ENCODE data around the gene C5. TPM values are rescaled to one million over a fixed set of nuclear protein-coding genes. Genes with fewer than 3 reads are reported as not detected.

Gene C5
- total RNA-seq, 1 experiment from 2014 or later = 0.66 TPM

GRCh38 chr9:120934281-120934680 lies 115.8 kb downstream of the C5 start:
- Histone ChIP-seq H3K36me3 (ENCODE audit: control insufficient read depth in 1 of 2, insufficient read depth in 2 of 2, low read length in 2 of 2) (no peaks in the 10 kb centered on the region), H3K9me3 (ENCODE audit: control insufficient read depth in 1 of 2, insufficient read depth in 1 of 2, low read depth in 1 of 2, low read length in 2 of 2) (no peaks in the 10 kb centered on the region), H3K4me2 (ENCODE audit: low read length) (no peak overlapping the region), H3K9ac (ENCODE audit: low read length) (no peak overlapping the region), H4K20me1 (ENCODE audit: insufficient read depth) (no peaks in the 10 kb centered on the region), H3K4me3 (replicated peaks in 1 of 2; ENCODE audit: low read depth in 1 of 2, low read length in 2 of 2) (no peak overlapping the region), H3K9me2 (ENCODE audit: insufficient read depth) (no peaks in the 10 kb centered on the region), H3K79me2 (ENCODE audit: insufficient read depth, low read length) (no peaks in the 10 kb centered on the region), H3K27ac (ENCODE audit: low read depth, low read length) (no peak overlapping the region), H3K4me1 (ENCODE audit: control insufficient read depth in 1 of 2, insufficient read depth in 2 of 2, low read length in 2 of 2) (peaks cover 18 to 29% of the 10 kb centered on the region in 2 experiments), H2AFZ (ENCODE audit: low read depth, low read length, poor library complexity, severe bottlenecking) (no peak overlapping the region), H3K27me3 (ENCODE audit: insufficient read depth, low read length) (no peaks in the 10 kb centered on the region)
- BruUV-seq (replicated peaks) = no TSS peak
- ATAC-seq = no peak
- no peak for DNase-seq (ENCODE audit: low read depth, low spot score)
- ChIA-PET RAD21 (ENCODE audit: low non-redundant PET in 1 of 2, low total read pairs in 2 of 2, uncharacterized antibody in 2 of 2, unreplicated experiment in 2 of 2) (interaction anchor here in 1 of 2 experiments (0.7 kb wide), 1 partner anchor 36 kb away, joined by 3 read pairs; no protein-coding TSS in a partner anchor), POLR2A (no interaction called here), CTCF (interaction anchor here (1.0 kb wide), 1 partner anchor 47 kb away, joined by 3 read pairs; no protein-coding TSS in a partner anchor)
- intact Hi-C loops (cut with micrococcal nuclease) = no loop called here
- TF ChIP-seq REST (IDR thresholded peaks at IDR 0.05; ENCODE audit: low read depth) (no peak), SP1 (IDR thresholded peaks at IDR 0.05; ENCODE audit: low read depth) (no peak), EZH2phosphoT487 (IDR thresholded peaks at IDR 0.05; ENCODE audit: borderline replicate concordance) (no peak), TCF7L2 (IDR thresholded peaks at IDR 0.05; ENCODE audit: borderline replicate concordance, extremely low read depth, insufficient read depth, insufficient read length) (no peak), SIN3A (IDR thresholded peaks at IDR 0.05; ENCODE audit: low read depth) (no peak), YY1 (IDR thresholded peaks at IDR 0.05; ENCODE audit: extremely low read depth, insufficient replicate concordance, low read depth, low read length) (no peak)

Measured in HCT116 (cell line).